Endometrial microvascular endothelial cells (primary cell): ENCODE results near the gene GPR176. TPM values are rescaled to one million over a fixed set of nuclear protein-coding genes. Genes with fewer than 3 reads are reported as not detected.

ENCODE experiments used
- in situ Hi-C: cut with HindIII; loops from 2 replicates; pipeline ENCODE4 v1.10.0; 2017; ENCODE audit warnings: low sequenced_read_pairs, low pct_unique_long_range_greater_than_20kb; ENCODE audit errors: inconsistent ontology term
- total RNA-seq: library from RNA; depleted of rRNA; stranded (reverse); fragments of >200 nt; gene quantifications from one replicate; pipeline ENCODE4 v1.2.3, GENCODE V29; 2015; ENCODE audit errors: inconsistent ontology term

Gene GPR176
- total RNA-seq, 1 donor from 2014 or later: 26.5 TPM

DNA sequence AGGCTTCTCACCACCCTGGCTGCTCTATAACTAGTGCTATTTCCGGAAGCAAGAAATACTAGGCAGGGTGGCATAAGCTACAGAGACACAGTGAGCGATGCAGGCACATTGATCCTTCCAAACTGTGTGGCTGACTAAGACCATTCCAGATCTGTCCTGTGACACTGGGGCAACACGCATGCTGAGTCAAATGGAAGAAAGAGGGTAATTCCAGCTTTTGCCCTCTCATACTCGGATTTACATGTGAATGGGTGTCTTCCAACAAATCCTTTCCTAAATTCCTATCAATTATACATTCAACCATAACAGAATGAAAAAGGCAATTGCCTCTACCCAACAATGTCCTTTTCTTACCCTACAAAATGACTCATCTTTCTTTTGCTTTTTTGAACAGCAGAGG lies 142.6 kb downstream of the GPR176 start:
- in situ Hi-C loops: no loop called here

DNA sequence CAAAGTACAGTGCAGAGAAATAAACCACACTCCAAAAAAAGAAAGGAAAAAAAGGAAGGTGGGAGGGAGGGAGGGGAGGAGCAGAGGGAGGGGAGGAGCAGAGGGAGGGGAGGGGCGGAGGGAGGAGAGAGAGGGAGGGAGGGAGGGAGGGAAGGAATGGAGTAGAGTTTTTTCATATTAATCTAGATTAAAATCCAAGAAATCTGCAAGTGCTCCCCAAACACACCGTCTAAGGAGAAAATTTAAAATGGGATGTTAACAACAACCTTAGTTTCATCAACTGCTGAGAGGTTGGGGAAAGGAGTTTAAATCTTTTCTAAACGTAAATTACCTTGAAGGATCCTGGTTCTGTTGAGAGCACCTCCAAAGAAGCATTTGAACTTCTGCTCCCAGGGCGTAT lies 144.0 kb downstream of the GPR176 start:
- in situ Hi-C loops: no loop called here

DNA sequence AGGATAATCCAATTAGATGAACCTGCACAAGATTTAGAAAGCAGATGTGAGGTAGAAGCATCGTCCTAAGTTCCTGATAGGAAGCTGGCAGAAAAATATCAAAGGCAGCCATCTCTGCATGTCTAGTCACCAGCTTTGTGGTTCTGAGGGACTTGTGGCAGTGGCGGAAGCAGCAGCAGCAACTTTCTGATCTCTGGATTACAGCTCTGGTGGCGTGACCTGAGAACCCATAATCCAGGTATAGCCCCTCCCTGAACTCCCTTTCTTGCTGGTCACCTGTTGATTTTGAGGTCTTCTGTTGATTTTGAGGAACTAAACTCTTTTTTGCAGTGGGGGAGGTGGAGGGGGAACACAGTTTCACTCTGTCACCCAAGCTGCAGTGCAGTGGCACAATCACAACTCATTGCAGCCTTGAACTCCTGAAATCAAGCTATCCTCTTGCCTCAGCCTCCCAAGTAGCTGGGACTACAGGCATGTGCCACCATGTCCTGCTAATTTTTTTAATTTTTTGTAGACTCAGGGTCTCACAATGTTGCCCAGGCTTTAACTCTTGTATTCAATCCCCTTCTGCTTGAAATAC lies 145.3 kb downstream of the GPR176 start:
- in situ Hi-C loops: no loop called here

DNA sequence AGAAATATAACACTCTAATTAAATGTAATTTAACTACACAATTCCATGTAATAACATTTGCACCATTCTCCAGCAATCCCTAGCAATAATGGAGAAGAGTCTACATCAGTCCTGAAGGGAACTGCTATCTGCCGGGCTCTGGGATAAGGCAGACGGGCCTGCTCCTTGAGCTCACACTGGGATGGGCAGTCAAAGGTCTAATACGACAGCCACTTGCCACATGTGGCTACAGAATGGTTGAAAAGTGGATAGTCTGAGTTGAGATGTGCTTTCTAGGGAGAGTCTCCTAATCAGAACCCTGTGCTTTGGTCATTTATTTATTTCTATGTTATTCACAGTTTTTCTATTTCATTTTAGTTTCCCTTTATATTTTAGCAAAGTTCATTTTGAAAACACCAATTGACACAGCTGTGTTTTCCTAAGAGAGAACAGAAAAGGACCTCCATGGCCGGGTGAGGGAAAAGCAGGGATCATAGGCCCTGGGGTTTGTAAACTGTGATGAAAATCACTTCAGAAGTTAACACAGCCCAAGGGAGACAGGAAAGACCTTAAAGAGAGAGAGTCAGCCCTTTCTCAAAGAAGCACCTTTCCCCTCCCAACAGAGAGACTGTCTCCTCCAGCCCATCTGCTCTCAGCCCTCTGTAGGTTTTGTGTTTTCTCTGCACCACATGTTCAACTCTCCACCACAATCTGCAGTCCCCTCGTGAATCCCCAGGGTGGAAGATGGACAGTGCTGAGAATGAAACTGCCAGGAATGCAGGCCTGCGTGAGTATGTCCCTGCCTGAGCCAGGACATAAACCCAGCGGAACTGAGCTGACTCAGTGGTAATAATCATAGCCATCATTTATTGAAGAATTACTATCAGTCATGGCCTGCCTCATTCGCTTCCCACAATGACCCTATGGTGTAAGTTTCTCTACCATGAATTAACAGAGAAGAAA lies 149.0 kb downstream of the GPR176 start:
- in situ Hi-C loops: no loop called here

DNA sequence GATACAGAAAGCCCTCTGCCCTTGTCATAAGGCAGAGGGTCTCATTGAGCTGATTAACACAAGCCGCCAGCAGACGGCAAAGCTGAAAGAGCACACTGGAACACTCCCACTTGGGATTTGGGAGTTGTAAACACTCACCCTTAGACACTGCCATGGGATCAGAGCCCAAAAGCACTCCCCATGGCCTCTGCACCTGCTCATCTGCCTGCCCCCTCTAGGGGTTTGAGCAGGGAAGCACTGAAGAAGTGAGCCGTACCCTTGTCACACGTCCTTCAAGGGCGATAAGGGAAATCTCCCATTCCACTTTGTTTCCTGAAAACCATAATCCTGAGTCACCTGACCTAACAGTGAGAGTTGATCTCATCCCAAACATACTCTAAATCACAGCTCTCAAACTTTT lies 152.1 kb downstream of the GPR176 start:
- in situ Hi-C loops: no loop called here

DNA sequence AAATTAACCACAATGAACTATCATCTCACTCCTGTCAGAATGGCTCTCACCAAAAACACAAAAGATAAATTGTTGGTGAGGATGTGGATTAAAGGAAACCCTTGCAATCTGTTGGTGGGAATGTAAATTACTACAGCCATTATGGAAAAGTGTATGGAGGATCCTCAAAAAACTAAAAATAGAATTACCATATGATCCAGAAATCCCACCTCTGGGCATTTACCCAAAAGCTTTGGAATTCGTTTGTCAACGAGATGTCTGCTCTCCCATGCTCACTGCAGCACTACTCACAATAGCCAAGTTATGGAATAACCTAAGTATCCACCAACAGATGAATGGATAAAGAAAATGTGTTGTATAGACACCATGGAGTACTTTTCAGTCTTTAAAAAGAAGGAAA lies 159.1 kb downstream of the GPR176 start:
- in situ Hi-C loops: no loop called here

DNA sequence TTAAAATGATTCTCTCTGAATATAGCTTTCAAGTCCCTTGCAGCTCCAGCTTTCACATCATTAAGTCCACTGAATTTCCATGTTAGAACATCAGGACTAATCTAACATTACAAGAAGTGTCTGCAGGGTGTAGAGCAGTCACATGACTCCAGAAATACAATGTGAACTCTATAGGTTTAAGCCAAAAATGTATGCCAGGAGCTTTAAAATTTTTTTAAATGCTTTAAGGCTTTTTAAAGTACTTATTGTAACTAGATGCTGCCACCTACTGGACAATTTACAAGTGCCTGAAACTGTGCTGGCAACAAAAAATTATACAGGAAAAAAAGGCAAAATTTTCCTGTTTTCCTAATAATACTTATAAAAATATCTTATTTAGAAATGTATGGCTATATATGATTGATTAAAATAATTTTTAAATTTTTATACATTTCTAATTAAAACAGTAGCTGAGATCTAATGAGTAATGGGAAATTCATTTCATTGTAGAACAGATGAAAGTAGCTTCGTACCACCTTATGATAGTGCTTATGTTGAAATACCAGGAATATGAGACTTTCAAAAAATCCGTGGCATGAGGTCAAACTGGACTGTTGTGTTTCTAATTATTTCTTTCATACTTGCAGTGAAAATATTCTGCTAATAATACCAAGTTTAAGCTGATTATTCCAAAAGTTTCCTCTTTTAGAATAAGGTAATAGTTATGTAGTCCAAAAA lies 163.1 kb downstream of the GPR176 start:
- in situ Hi-C loops: no loop called here

DNA sequence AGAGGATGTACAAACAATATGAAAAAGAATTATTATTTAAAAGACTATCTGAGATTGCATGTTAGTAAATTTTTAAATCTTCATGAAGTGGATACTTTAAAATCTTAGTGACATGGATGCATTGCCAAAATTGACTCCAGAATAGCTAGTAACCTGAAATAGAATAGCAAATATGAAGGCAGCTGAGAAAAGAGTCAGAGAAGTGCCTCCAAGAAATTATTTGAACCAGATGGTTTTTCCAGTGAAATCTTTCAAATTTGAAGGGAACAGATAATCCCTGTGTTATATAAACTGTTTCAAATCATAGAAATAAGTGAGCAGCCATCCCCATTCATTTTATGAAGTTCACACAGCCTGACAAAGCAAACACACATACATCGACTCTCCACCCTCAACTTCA lies 167.1 kb downstream of the GPR176 start:
- in situ Hi-C loops: no loop called here

DNA sequence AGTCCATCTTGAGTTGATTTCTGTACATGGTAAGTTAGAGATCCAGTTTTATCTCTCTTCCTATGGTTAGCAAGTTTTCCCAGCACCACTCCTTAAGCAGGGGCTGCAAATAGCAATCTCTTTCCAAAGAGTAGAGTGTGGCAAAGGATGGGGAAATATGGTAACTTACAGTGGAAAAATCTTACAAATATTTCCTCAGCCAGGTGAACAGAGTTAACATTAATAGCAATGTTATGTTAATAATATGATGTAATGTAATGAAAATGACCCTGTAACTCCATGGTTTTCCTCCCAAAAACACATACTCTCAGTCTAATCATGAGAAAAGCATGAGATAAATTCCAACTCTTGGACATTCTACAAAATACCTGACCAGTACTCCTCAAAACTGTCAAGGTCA lies 167.8 kb downstream of the GPR176 start:
- in situ Hi-C loops: no loop called here

Other genes starting within 250 kb of the GPR176 start
- gene FSIP1, start 137.4 kb downstream of the GPR176 start, total RNA-seq: 0.09 TPM
- 66.6 TPM for gene EIF2AK4, start 13.8 kb upstream of the GPR176 start, total RNA-seq
- 228 TPM for gene SRP14, start 118.9 kb upstream of the GPR176 start, total RNA-seq
- gene BMF, start 188.6 kb upstream of the GPR176 start, total RNA-seq: 5.2 TPM
- 74.1 TPM for gene BUB1B, start 240.8 kb upstream of the GPR176 start, total RNA-seq